ENCODE data around the gene HOXB3. TPM values are rescaled to one million over a fixed set of nuclear protein-coding genes. Genes with fewer than 3 reads are reported as not detected.

Gene HOXB3
- total RNA-seq, 1 donor: 0.94 TPM

DNA sequence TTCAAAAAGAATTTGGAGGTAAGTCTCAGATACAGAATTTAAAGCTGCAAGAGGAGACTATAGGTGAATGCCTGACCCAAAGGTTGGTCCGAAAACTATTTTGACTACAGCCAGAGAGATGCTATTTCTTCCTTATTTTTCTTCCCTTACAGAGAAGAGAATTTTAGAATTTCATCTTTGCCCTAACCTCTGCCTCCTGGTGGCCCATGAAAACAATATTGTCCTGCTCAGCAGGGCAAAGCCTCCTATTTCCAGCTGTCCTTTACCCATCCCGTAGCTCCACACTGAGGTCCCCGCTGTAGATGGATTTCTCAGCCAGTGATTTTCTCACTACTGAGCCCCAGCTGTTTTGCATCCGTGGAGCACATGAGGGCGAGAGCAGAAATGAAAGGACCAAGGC, 83.8 kb downstream of the HOXB3 start:
- Histone ChIP-seq H3K4me3 (ENCODE audit: low read length) (no peak overlapping the region), H3K4me1 (ENCODE audit: insufficient read depth, low read length) (peaks cover 3% of the 10 kb centered on the region), H3K9me3 (ENCODE audit: low read depth, low read length) (no peaks in the 10 kb centered on the region), H3K27me3 (ENCODE audit: insufficient read depth, low read length) (no peaks in the 10 kb centered on the region)

DNA sequence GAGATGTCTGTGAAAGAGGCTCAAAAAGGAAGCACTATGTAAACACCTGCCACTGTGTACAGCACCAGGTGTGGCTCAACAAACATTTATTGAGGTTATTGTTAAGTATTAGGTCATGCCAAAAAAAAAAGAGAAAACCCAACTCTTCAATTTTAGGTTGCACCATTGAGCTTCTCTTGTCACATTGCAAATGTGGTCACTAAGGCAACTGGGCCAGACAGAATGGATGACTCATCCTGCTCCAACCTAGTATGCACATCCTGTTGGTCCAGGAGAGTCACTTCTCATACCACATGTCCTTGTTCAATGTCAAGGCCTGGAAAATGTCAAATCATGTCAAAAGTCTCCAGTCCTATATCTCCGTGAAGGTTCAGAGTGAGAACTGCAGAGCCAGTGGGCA, 84.3 kb downstream of the HOXB3 start:
- no peaks in the 10 kb centered on the region for H3K27me3 ChIP-seq (ENCODE audit: insufficient read depth, low read length)
- H3K9me3 ChIP-seq (ENCODE audit: low read depth, low read length): no peaks in the 10 kb centered on the region
- H3K4me1 ChIP-seq (ENCODE audit: insufficient read depth, low read length): peaks cover 3% of the 10 kb centered on the region
- no peak overlapping the region for H3K4me3 ChIP-seq (ENCODE audit: low read length)

GRCh38 chr17:48504953-48505352, 85.1 kb downstream of the HOXB3 start:
- Histone ChIP-seq H3K4me1 (ENCODE audit: insufficient read depth, low read length) (peaks cover 3% of the 10 kb centered on the region), H3K27me3 (ENCODE audit: insufficient read depth, low read length) (no peaks in the 10 kb centered on the region), H3K4me3 (ENCODE audit: low read length) (no peak overlapping the region), H3K9me3 (ENCODE audit: low read depth, low read length) (no peaks in the 10 kb centered on the region)

DNA sequence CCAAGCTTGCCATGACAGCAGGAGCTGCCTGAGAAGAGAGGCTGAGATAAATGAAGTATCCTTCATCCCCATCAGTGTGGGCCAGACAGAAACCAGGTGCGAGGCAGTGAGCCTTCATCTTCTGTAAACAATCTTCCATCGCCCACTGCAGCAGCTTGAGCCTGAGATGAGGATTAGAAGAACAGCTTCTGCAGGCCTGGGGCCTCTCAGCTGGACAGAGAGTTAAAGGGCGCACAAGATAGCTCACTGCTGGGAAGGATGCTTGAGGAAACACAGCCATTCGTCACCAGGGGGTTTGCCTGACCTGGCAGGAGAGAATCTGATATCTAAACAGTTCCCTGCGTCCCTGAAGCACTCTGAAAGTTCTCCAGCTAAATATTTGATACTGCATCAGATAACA, 86.3 kb downstream of the HOXB3 start:
- Histone ChIP-seq H3K4me1 (ENCODE audit: insufficient read depth, low read length) (peaks cover 3% of the 10 kb centered on the region), H3K9me3 (ENCODE audit: low read depth, low read length) (no peaks in the 10 kb centered on the region), H3K27me3 (ENCODE audit: insufficient read depth, low read length) (no peaks in the 10 kb centered on the region), H3K4me3 (ENCODE audit: low read length) (no peak overlapping the region)

DNA sequence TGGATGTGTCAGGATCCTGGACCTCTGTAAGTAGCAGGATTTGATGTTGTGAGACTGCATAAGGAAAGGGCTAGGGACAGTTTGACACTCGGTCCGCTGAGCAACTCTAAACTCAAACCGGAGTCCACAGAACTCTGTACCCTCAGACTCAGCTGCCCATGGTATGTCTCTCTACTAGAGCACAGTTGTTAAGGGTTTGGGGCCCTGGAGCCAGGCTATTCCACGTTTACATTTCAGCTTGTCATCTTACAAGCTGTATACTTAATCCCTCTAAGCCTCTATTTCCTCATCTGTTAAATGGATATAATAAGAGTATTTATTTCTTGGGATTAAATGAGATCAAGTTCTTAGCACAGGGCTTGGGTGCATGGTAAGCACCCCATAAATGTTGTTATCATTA, 87.1 kb downstream of the HOXB3 start:
- H3K4me3 ChIP-seq (ENCODE audit: low read length): no peak overlapping the region
- H3K4me1 ChIP-seq (ENCODE audit: insufficient read depth, low read length): peaks cover 3% of the 10 kb centered on the region
- no peaks in the 10 kb centered on the region for H3K9me3 ChIP-seq (ENCODE audit: low read depth, low read length)
- H3K27me3 ChIP-seq (ENCODE audit: insufficient read depth, low read length): no peaks in the 10 kb centered on the region

DNA sequence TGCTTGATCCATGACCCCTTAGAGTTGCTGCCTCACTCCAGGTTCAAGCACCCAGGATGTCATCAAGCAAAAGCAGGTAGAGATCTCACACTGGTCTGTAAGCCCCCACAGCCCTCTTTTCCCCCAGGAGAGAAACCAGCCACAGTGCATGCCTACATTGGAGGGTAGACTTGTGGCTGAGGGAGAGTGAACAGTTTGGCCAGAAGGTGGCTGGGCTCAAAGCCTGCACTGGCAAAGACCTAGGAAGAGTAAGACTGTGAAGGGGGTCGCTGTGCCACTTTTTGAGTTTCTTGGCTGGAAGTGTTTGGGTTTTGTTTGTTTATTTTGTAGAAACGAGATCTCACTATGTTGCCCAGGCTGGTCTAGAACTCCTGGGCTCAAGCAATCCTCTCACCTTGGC, 87.7 kb downstream of the HOXB3 start:
- Histone ChIP-seq H3K4me3 (ENCODE audit: low read length) (no peak overlapping the region), H3K27me3 (ENCODE audit: insufficient read depth, low read length) (no peaks in the 10 kb centered on the region), H3K4me1 (ENCODE audit: insufficient read depth, low read length) (peaks cover 3% of the 10 kb centered on the region), H3K9me3 (ENCODE audit: low read depth, low read length) (no peaks in the 10 kb centered on the region)

- Histone ChIP-seq H3K9me3 (ENCODE audit: low read depth, low read length) (no peaks in the 10 kb centered on the region), H3K4me1 (ENCODE audit: insufficient read depth, low read length) (peaks cover under 1% of the 10 kb centered on the region), H3K27me3 (ENCODE audit: insufficient read depth, low read length) (peaks cover 4% of the 10 kb centered on the region), H3K4me3 (ENCODE audit: low read length) (no peak overlapping the region)
These were observed 89.3 kb downstream of the HOXB3 start for GRCh38 chr17:48500435-48501426.

DNA sequence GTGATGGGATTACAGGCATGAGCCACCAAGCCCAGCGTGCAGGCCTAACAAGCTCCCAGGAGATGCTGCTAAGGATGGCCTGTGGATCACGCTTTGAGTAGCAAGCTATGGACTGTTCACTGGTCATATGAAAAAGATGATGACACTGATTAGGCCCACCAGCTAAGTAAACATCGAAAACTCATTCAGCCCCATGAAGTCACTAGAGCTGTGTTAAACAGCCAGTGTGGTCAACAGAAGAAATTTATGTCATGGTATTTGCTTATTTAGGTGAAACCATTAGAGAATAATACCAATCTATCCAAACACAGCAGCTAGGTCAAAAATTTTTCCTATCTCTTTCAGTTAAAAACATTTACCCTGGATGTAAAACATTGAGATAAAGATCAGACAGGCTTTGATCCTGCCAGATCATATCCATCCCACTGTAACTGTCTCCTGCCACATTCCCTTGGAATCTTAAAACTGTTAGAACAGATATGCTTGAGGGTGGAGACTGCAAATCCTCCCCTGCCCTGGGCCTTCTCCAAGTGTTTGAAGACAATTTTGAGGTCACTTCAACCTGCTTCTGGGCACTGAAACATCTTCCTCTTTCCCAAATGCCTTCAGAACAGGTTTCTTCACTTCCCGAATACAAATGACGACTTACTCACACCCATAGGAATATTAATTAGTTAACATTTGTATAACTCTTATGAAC, 90.2 kb downstream of the HOXB3 start:
- Histone ChIP-seq H3K27me3 (ENCODE audit: insufficient read depth, low read length) (peaks cover 7% of the 10 kb centered on the region), H3K4me1 (ENCODE audit: insufficient read depth, low read length) (no peaks in the 10 kb centered on the region), H3K9me3 (ENCODE audit: low read depth, low read length) (no peaks in the 10 kb centered on the region), H3K4me3 (ENCODE audit: low read length) (no peak overlapping the region)

DNA sequence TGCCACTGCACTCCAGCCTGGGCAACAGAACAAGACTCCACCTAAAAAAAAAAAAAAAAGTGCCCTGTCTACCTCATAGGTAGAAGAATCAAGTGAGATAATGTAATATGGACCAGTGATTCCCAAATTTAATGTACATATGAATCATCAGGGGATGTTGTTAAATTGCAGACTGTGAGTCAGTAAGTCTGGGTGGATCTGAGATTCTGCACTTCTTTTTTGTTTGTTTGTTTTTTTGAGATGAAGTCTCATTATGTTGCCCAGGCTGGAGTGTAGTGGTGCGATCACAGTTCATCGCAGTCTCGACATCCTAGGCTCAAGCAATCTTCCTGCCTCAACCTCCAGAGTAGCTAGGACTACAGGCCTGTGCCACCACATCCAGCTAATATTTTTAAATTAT, 90.8 kb downstream of the HOXB3 start:
- Histone ChIP-seq H3K4me3 (ENCODE audit: low read length) (no peak overlapping the region), H3K27me3 (ENCODE audit: insufficient read depth, low read length) (peaks cover 7% of the 10 kb centered on the region), H3K9me3 (ENCODE audit: low read depth, low read length) (no peaks in the 10 kb centered on the region), H3K4me1 (ENCODE audit: insufficient read depth, low read length) (no peaks in the 10 kb centered on the region)

Other genes starting within 250 kb of the HOXB3 start
- 40.1 TPM for gene SKAP1, start 160.0 kb downstream of the HOXB3 start, total RNA-seq
- gene HOXB1, start 59.2 kb downstream of the HOXB3 start, total RNA-seq: not detected
- 7.6 TPM for gene HOXB2, start 45.1 kb downstream of the HOXB3 start, total RNA-seq
- gene HOXB4, start 11.9 kb downstream of the HOXB3 start, total RNA-seq: 0.31 TPM
- not detected for gene HOXB5, start 3.5 kb upstream of the HOXB3 start, total RNA-seq
- not detected for gene HOXB6, start 14.7 kb upstream of the HOXB3 start, total RNA-seq
- 0.10 TPM for gene HOXB7, start 20.8 kb upstream of the HOXB3 start, total RNA-seq
- gene HOXB8, start 25.1 kb upstream of the HOXB3 start, total RNA-seq: 0.10 TPM
- gene HOXB9, start 36.1 kb upstream of the HOXB3 start, total RNA-seq: not detected
- gene PRAC1, start 132.3 kb upstream of the HOXB3 start, total RNA-seq: not detected
- not detected for gene PRAC2, start 132.9 kb upstream of the HOXB3 start, total RNA-seq
- not detected for gene HOXB13, start 138.5 kb upstream of the HOXB3 start, total RNA-seq
- not detected for gene TTLL6, start 227.0 kb upstream of the HOXB3 start, total RNA-seq
- gene CALCOCO2, start 240.8 kb upstream of the HOXB3 start, total RNA-seq: 136 TPM

Data from mononuclear cell (primary cell).